Measurements from ENCODE around the gene HPCAL1.

HPCAL1 gene

DNA sequence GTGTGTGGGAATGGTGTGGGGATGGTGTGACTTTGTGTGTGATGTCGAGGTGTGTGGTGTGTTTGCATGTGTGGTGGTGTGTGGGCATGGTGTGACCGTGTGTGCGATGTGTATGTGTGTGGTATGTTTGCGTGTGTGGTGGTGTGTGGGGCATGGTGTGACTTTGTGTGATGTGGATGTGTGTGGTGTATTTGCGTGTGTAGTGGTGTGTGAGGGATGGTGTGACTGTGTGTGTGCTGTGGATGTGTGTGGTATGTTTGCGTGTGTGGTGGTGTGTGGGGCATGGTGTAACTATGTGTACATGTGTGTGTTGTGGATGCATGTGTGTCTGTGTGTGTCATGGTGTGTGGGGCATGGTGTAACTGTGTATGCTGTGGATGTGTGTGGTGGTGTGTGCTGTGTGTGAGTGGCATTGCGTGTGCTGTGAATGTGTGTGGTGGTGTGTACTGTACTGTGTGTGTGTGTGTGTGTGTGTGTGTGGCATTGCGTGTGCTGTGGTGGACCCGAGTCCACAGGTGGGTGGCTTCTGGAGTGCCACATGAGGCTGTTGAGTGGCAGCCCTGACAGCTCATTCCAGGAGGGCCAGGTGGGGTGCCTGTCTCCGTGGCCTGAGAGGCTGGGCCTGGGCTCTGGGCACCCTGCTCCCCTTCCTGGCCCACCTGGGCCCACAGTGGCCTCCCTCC lies 130.7 kb downstream of the HPCAL1 start:
- TF ChIP-seq NFIC (IDR thresholded peaks at IDR 0.05) (no peak), RAD21 (IDR thresholded peaks at IDR 0.05; ENCODE audit: low read depth) (no peak), EP300 (IDR thresholded peaks at IDR 0.05; ENCODE audit: borderline replicate concordance) (no peak), YY1 (IDR thresholded peaks at IDR 0.05; ENCODE audit: low read depth) (no peak), CEBPB (IDR thresholded peaks at IDR 0.05) (no peak), FOXM1 (IDR thresholded peaks at IDR 0.05; ENCODE audit: borderline replicate concordance, low read depth) (no peak), EGR1 (IDR thresholded peaks at IDR 0.05) (no peak), TEAD4 (IDR thresholded peaks at IDR 0.05) (no peak), TAF1 (IDR thresholded peaks at IDR 0.05; ENCODE audit: low read depth) (no peak), CREB1 (IDR thresholded peaks at IDR 0.05; ENCODE audit: low read depth) (no peak)
- TF ChIP-seq, protein P1, sequence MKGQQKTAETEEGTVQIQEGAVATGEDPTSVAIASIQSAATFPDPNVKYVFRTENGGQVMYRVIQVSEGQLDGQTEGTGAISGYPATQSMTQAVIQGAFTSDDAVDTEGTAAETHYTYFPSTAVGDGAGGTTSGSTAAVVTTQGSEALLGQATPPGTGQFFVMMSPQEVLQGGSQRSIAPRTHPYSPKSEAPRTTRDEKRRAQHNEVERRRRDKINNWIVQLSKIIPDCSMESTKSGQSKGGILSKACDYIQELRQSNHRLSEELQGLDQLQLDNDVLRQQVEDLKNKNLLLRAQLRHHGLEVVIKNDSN (IDR thresholded peaks at IDR 0.05): no peak
- TF ChIP-seq, protein P2, sequence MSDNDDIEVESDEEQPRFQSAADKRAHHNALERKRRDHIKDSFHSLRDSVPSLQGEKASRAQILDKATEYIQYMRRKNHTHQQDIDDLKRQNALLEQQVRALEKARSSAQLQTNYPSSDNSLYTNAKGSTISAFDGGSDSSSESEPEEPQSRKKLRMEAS (IDR thresholded peaks at IDR 0.05): no peak
- TF ChIP-seq, protein P3, sequence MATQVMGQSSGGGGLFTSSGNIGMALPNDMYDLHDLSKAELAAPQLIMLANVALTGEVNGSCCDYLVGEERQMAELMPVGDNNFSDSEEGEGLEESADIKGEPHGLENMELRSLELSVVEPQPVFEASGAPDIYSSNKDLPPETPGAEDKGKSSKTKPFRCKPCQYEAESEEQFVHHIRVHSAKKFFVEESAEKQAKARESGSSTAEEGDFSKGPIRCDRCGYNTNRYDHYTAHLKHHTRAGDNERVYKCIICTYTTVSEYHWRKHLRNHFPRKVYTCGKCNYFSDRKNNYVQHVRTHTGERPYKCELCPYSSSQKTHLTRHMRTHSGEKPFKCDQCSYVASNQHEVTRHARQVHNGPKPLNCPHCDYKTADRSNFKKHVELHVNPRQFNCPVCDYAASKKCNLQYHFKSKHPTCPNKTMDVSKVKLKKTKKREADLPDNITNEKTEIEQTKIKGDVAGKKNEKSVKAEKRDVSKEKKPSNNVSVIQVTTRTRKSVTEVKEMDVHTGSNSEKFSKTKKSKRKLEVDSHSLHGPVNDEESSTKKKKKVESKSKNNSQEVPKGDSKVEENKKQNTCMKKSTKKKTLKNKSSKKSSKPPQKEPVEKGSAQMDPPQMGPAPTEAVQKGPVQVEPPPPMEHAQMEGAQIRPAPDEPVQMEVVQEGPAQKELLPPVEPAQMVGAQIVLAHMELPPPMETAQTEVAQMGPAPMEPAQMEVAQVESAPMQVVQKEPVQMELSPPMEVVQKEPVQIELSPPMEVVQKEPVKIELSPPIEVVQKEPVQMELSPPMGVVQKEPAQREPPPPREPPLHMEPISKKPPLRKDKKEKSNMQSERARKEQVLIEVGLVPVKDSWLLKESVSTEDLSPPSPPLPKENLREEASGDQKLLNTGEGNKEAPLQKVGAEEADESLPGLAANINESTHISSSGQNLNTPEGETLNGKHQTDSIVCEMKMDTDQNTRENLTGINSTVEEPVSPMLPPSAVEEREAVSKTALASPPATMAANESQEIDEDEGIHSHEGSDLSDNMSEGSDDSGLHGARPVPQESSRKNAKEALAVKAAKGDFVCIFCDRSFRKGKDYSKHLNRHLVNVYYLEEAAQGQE (IDR thresholded peaks at IDR 0.05; ENCODE audit: low read depth): no peak

DNA sequence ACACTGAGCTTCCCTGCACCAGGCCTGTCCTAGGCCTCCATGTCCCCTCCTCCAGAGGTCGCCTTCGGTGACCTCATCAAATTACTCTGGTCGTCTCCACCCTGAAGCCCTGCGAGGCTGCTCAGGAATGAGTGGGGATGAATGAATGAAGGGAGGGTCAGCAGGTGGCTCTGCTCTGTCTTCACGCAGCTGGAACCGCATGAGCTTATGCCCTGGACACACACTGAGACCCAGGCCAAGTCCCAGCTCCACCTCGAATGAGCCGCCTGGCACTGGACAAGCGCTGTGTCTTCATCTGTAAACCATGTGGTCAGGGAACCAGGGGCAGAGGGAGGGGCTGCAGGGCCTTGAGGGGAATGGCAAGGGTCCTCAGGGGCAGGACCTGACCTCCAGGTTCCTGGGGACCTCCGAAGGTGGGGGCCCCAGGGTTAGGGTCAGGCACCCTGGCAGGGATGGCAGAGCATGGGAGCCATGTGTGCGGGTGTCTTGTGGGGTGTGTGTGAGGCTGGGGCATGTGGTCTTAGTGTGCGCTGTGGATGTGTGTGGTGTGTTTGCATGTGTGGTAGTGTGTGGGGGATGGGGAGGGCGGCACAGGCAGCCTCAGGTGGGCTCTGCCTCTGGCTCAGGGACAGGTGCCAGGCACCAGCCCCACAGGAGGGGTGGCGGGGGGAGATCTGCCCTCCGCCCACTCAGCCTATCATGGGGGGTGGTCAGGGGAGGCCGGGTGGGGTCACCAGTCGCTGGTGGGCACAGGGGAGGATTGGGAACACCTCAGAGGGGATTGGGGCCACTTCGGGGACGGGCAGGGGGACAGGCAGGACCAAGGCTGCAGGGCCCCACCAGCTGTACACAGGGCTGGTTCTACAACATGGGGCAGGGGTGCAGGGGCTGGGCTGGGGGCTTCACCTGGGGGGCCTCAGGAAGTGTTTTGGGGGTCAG lies 131.5 kb downstream of the HPCAL1 start:
- TF ChIP-seq ZBTB7A (IDR thresholded peaks at IDR 0.05; ENCODE audit: low read depth) (peak; percentile 7; the same call in 1 of the 2 replicates), TAF1 (IDR thresholded peaks at IDR 0.05; ENCODE audit: low read depth) (no peak)

DNA sequence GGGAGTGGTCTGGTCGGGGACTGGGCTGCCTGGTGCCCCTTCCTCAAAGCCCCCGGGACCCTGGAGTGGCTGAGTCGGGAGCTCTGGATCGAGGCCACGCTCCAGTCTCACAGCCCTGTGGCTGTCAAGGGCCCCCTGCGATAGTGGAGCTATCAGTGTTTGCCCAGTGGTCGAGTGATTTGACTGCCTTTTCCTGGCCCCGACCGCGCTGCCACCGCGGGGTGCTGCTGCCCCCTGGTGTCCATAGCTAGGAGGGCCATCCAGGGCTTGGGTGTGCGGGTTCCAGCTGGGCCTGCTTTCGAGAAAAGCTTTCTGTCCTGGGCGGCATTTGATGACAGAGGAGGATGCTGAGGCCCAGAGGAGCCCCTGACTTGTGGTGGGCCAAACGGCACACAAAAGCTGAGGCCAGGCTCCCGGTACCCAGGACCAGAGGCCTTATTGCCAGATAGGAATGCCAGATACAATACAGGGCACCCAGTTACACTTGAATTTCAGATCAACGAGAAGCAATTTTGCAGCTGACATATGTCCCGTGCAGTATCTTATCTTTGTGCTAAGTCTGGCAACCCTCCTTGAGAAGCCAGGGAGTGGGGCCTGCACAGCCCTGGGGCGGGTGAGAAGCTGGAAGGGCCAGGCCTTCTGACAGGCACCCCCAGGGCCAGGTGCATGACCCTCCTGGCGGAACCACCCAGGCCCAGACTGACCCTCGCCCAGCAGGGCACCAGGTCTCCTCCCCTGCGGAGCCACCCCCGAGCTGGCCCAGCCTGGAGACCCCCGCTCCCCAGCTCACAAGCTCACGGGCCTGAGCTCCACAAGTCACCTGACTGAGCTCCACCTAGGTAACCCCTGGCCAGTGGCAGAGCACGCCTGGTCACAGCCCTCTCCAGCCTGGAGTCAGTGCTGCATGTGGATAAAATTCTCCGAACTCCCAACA lies 132.4 kb downstream of the HPCAL1 start:
- TF ChIP-seq, protein P2 (IDR thresholded peaks at IDR 0.05): no peak
- TF ChIP-seq RAD21 (IDR thresholded peaks at IDR 0.05; ENCODE audit: low read depth): peak; percentile 99

DNA sequence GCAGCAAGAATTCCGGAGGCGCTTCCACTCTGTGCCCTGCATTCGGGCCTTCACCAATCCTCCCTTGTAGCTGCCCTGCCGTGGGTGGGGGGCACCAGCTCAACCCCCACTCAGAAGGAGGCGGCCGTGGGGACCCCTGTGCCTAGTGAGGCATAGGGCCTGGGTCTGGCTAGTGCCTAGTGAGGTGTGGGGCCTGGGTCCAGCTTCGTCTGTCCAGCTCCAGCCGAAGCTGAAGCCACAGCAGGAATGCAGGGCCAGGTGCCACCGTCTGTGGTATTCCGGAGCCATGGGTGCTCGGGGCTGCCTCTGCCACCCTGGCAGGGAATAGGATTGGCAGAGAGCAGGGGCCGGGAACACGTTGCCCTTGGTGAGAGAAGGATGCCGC lies 133.1 kb downstream of the HPCAL1 start:
- TF ChIP-seq, protein P2 (IDR thresholded peaks at IDR 0.05): no peak
- TF ChIP-seq CEBPB (IDR thresholded peaks at IDR 0.05) (no peak), FOXM1 (IDR thresholded peaks at IDR 0.05; ENCODE audit: borderline replicate concordance, low read depth) (no peak), EP300 (IDR thresholded peaks at IDR 0.05; ENCODE audit: borderline replicate concordance) (no peak), YY1 (IDR thresholded peaks at IDR 0.05; ENCODE audit: low read depth) (no peak), TAF1 (IDR thresholded peaks at IDR 0.05; ENCODE audit: low read depth) (no peak), ZBTB7A (IDR thresholded peaks at IDR 0.05; ENCODE audit: low read depth) (no peak), EGR1 (IDR thresholded peaks at IDR 0.05) (no peak), RAD21 (IDR thresholded peaks at IDR 0.05; ENCODE audit: low read depth) (no peak), TCF12 (IDR thresholded peaks at IDR 0.05; ENCODE audit: low read depth) (no peak), CREB1 (IDR thresholded peaks at IDR 0.05; ENCODE audit: low read depth) (no peak), NFIC (IDR thresholded peaks at IDR 0.05) (no peak), TEAD4 (IDR thresholded peaks at IDR 0.05) (no peak)
- TF ChIP-seq, protein P3 (IDR thresholded peaks at IDR 0.05; ENCODE audit: low read depth): no peak
- TF ChIP-seq, protein P1 (IDR thresholded peaks at IDR 0.05): no peak
